HL-60 (cell line): ENCODE data around the gene SLC44A5.

Experiments used
- DNase-seq, 2 experiments: peaks; one replicate each; pipeline ENCODE4 v3.0.0-alpha.2; 2010 to 2020; ENCODE audit warnings: low read depth in 1 of 2, low spot score in 1 of 2
- H3K27ac ChIP-seq: fragments of 250-450 bp; sonication (Bioruptor Pico); replicated peaks from 2 replicates; pipeline ENCODE4 v1.5.1; 2020; ENCODE audit warnings: mild to moderate bottlenecking, moderate library complexity
- H3K27me3 ChIP-seq: fragments of 250-450 bp; sonication (Bioruptor Pico); 2 replicates; pipeline ENCODE4 v1.5.1; 2021; ENCODE audit warnings: mild to moderate bottlenecking, moderate library complexity; ENCODE audit not compliant: insufficient read depth, poor library complexity, severe bottlenecking
- H3K4me3 ChIP-seq: replicated peaks from 2 replicates; pipeline ENCODE4 v1.5.1; 2011; ENCODE audit warnings: mild to moderate bottlenecking, control low read depth, low read length; ENCODE audit not compliant: insufficient read depth
- CTCF ChIP-seq: IDR thresholded peaks from one replicate; pipeline ENCODE4 v1.5.1; 2011; ENCODE audit warnings: low read length, control low read depth, inconsistent platforms; ENCODE audit not compliant: insufficient read depth
- GABPA ChIP-seq: IDR thresholded peaks from 2 replicates; pipeline ENCODE4 v1.6.1; 2012; ENCODE audit warnings: low read depth
- POLR2AphosphoS5 ChIP-seq: IDR thresholded peaks from 2 replicates; pipeline ENCODE4 v1.6.1; 2012; ENCODE audit warnings: low read depth
- REST ChIP-seq: IDR thresholded peaks from 2 replicates; pipeline ENCODE4 v1.6.1; 2012; ENCODE audit warnings: low read depth; ENCODE audit not compliant: insufficient replicate concordance
- SPI1 ChIP-seq: IDR thresholded peaks from 2 replicates; pipeline ENCODE4 v1.6.1; 2012; ENCODE audit warnings: low read depth, mild to moderate bottlenecking, borderline replicate concordance

Gene SLC44A5

GRCh38 chr1:75342786-75343185 is 268.1 kb downstream of the SLC44A5 start:
- no peak overlapping the region for H3K4me3 ChIP-seq
- H3K27me3 ChIP-seq: no peaks in the 10 kb centered on the region
- no peak overlapping the region for H3K27ac ChIP-seq
- DNase-seq: no peak
- TF ChIP-seq CTCF (no peak), GABPA (no peak), SPI1 (no peak), REST (no peak), POLR2AphosphoS5 (no peak)

GRCh38 chr1:75341537-75341936 is 269.4 kb downstream of the SLC44A5 start:
- H3K27ac ChIP-seq: no peak overlapping the region
- TF ChIP-seq POLR2AphosphoS5 (no peak), REST (no peak), CTCF (no peak), GABPA (no peak), SPI1 (no peak)
- H3K27me3 ChIP-seq: no peaks in the 10 kb centered on the region
- no peak overlapping the region for H3K4me3 ChIP-seq
- no peak for DNase-seq

GRCh38 chr1:75338616-75339483 is 272.1 kb downstream of the SLC44A5 start:
- no peak for TF ChIP-seq REST
- TF ChIP-seq GABPA: no peak
- no peak for TF ChIP-seq POLR2AphosphoS5
- no peak for TF ChIP-seq SPI1
- TF ChIP-seq CTCF: no peak

More at GRCh38 chr1:75338616-75339483, 272.1 kb downstream of the SLC44A5 start:
- no peak for DNase-seq
- no peak overlapping the region for H3K27ac ChIP-seq
- no peak overlapping the region for H3K4me3 ChIP-seq
- no peaks in the 10 kb centered on the region for H3K27me3 ChIP-seq
